Mesenchymal stem cell (in vitro differentiated cells and primary cell): ENCODE measurements around the gene KRTAP5-8.
A peak's percentile ranks its signal among the peaks of the same experiment; 100 is the strongest.

ENCODE experiments used
- DNase-seq: peaks from one replicate; pipeline ENCODE4 v3.0.0-alpha.2; 2013
- H2AFZ ChIP-seq: one replicate; pipeline ENCODE4 v1.6.1; 2013; ENCODE audit warnings: low read depth, mild to moderate bottlenecking, control low read depth, inconsistent platforms, low read length, moderate library complexity
- H2AK5ac ChIP-seq: 2 replicates; pipeline ENCODE4 v1.6.1; 2013; ENCODE audit warnings: low read length, moderate library complexity, mild to moderate bottlenecking, inconsistent platforms; ENCODE audit not compliant: severe bottlenecking
- H2BK120ac ChIP-seq: one replicate; pipeline ENCODE4 v1.6.1; 2013; ENCODE audit warnings: low read depth, mild to moderate bottlenecking, inconsistent platforms, low read length, moderate library complexity
- H2BK12ac ChIP-seq, 2 experiments: one replicate each; pipeline ENCODE4 v1.6.1; 2013; ENCODE audit warnings: inconsistent platforms in 2 of 2, low read length in 2 of 2, mild to moderate bottlenecking in 2 of 2, moderate library complexity in 2 of 2, control low read depth in 1 of 2
- H2BK15ac ChIP-seq: one replicate; pipeline ENCODE4 v1.6.1; 2013; ENCODE audit warnings: mild to moderate bottlenecking, low read depth, inconsistent platforms; ENCODE audit not compliant: poor library complexity, severe bottlenecking
- H2BK5ac ChIP-seq: 2 replicates; pipeline ENCODE4 v1.6.1; 2013; ENCODE audit warnings: low read depth, mild to moderate bottlenecking, low read length, control low read depth, inconsistent platforms; ENCODE audit not compliant: poor library complexity, severe bottlenecking
- H3K14ac ChIP-seq, 2 experiments: one replicate each; pipeline ENCODE4 v1.6.1; 2013; ENCODE audit warnings: inconsistent platforms in 2 of 2, low read length in 2 of 2, control low read depth in 1 of 2, mild to moderate bottlenecking in 1 of 2, moderate library complexity in 1 of 2
- H3K18ac ChIP-seq, 2 experiments: one replicate each; pipeline ENCODE4 v1.6.1; 2013; ENCODE audit warnings: inconsistent platforms in 2 of 2, low read length in 2 of 2, control low read depth in 1 of 2, low read depth in 1 of 2, mild to moderate bottlenecking in 1 of 2
- H3K23ac ChIP-seq, 2 experiments: one replicate each; pipeline ENCODE4 v1.6.1; 2013; ENCODE audit warnings: inconsistent platforms in 2 of 2, low read length in 2 of 2, mild to moderate bottlenecking in 2 of 2, moderate library complexity in 2 of 2, control low read depth in 1 of 2
- H3K27ac ChIP-seq: 2 replicates; pipeline ENCODE4 v1.5.1; 2013; ENCODE audit warnings: mild to moderate bottlenecking, moderate library complexity, low read length, control low read depth, inconsistent platforms; ENCODE audit not compliant: poor library complexity, severe bottlenecking
- H3K27me3 ChIP-seq, 2 experiments: 2 replicates each; pipeline versions ENCODE4 v1.6.1 to v1.7.0; 2013; ENCODE audit warnings: low read length in 2 of 2, mild to moderate bottlenecking in 2 of 2, moderate library complexity in 2 of 2, control low read depth in 1 of 2, inconsistent platforms in 1 of 2; ENCODE audit not compliant: control insufficient read depth in 1 of 2, insufficient read depth in 1 of 2
- H3K36me3 ChIP-seq, 2 experiments: 2 replicates each; pipeline versions ENCODE4 v1.6.1 to v1.7.0; 2013; ENCODE audit warnings: low read length in 2 of 2, control low read depth in 1 of 2, inconsistent platforms in 1 of 2, low read depth in 1 of 2, mild to moderate bottlenecking in 1 of 2; ENCODE audit not compliant: insufficient read depth in 2 of 2, control insufficient read depth in 1 of 2
- H3K4ac ChIP-seq, 2 experiments: one replicate each; pipeline ENCODE4 v1.6.1; 2013; ENCODE audit warnings: inconsistent platforms in 2 of 2, low read length in 2 of 2, mild to moderate bottlenecking in 2 of 2, moderate library complexity in 2 of 2, control low read depth in 1 of 2, low read depth in 1 of 2
- H3K4me1 ChIP-seq: 2 replicates; pipeline ENCODE4 v1.6.1; 2013; ENCODE audit warnings: low read depth, low read length, control low read depth; ENCODE audit not compliant: control insufficient read depth, insufficient read depth
- H3K4me2 ChIP-seq: 2 replicates; pipeline ENCODE4 v1.6.1; 2013; ENCODE audit warnings: low read length, mild to moderate bottlenecking, inconsistent platforms; ENCODE audit not compliant: poor library complexity, severe bottlenecking
- H3K4me3 ChIP-seq, 2 experiments: 2 replicates each; pipeline versions ENCODE4 v1.5.1 to v1.7.0; 2013; ENCODE audit warnings: low read length in 2 of 2, mild to moderate bottlenecking in 2 of 2, control low read depth in 1 of 2, low read depth in 1 of 2; ENCODE audit not compliant: insufficient read depth in 1 of 2
- H3K79me1 ChIP-seq: replicated peaks from 2 replicates; pipeline ENCODE4 v1.6.1; 2013; ENCODE audit warnings: mild to moderate bottlenecking, control low read depth, low read length, inconsistent platforms; ENCODE audit not compliant: poor library complexity, severe bottlenecking
- H3K9ac ChIP-seq: 2 replicates; pipeline ENCODE4 v1.7.0; 2013; ENCODE audit warnings: mild to moderate bottlenecking, low read length, moderate library complexity
- H3K9me3 ChIP-seq: 2 replicates; pipeline ENCODE4 v1.7.0; 2013; ENCODE audit warnings: mild to moderate bottlenecking, low read length; ENCODE audit not compliant: control insufficient read depth
- H4K8ac ChIP-seq: one replicate; pipeline ENCODE4 v1.6.1; 2013; ENCODE audit warnings: inconsistent platforms, mild to moderate bottlenecking, low read length, moderate library complexity
- H4K91ac ChIP-seq: one replicate; pipeline ENCODE4 v1.6.1; 2013; ENCODE audit warnings: mild to moderate bottlenecking, low read length, inconsistent platforms
- WGBS: methylation state at CpG from one replicate; pipeline ENCODE4 v1.1.7; 2013; ENCODE audit warnings: mixed read lengths; 5-methylcytosine and 5-hydroxymethylcytosine counted together

Gene KRTAP5-8

GRCh38 chr11:71558996-71559395 is 21.2 kb downstream of the KRTAP5-8 start:
- DNase-seq: no peak
- no peaks in the 10 kb centered on the region for H3K36me3 ChIP-seq
- H3K23ac ChIP-seq: no peak overlapping the region
- H3K27ac ChIP-seq: no peak overlapping the region
- no peak overlapping the region for H3K18ac ChIP-seq
- no peaks in the 10 kb centered on the region for H3K4me1 ChIP-seq
- H4K8ac ChIP-seq: no peak overlapping the region
- no peak overlapping the region for H2AFZ ChIP-seq
- no peak overlapping the region for H4K91ac ChIP-seq
- no peak overlapping the region for H3K4me2 ChIP-seq
- H3K27me3 ChIP-seq: peaks cover 9 to 26% of the 10 kb centered on the region in 2 experiments
- H2BK120ac ChIP-seq: no peak overlapping the region
- no peak overlapping the region for H2BK12ac ChIP-seq
- no peak overlapping the region for H2BK15ac ChIP-seq
- H3K9ac ChIP-seq: no peak overlapping the region
- peaks cover 6% of the 10 kb centered on the region for H3K9me3 ChIP-seq
- no peak overlapping the region for H2AK5ac ChIP-seq
- H3K4ac ChIP-seq: no peak overlapping the region
- no peaks in the 10 kb centered on the region for H3K79me1 ChIP-seq
- H3K4me3 ChIP-seq: no peak overlapping the region
- 100% methylated on average over 1 of the region's 1 CpG for WGBS
- H3K14ac ChIP-seq: no peak overlapping the region
- no peak overlapping the region for H2BK5ac ChIP-seq

DNA sequence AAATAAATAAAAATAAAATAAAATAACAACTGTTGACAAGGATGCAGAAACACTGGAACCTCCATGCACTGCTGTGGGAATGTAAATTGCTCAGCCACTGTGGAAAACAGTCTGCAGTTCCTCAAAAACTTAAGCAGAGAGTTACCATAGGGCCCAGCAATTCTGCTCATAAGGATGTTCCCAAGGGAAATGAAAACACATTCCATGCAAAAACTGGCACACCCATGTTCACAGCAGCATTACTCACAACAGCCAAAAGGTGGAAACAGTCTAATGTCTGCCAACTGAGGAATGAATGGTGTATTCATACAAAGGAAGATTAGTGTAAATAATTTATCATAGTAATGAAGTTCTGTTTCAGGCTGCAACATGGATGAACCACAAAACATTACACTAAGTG is 24.3 kb downstream of the KRTAP5-8 start:
- Histone ChIP-seq H3K23ac (no peak overlapping the region), H2BK5ac (no peak overlapping the region), H3K79me1 (no peaks in the 10 kb centered on the region), H2BK12ac (no peak overlapping the region), H3K27me3 (peaks cover 19 to 35% of the 10 kb centered on the region in 2 experiments), H3K4me2 (no peak overlapping the region), H4K91ac (no peak overlapping the region), H3K36me3 (no peaks in the 10 kb centered on the region), H4K8ac (no peak overlapping the region), H3K9me3 (peaks cover 6% of the 10 kb centered on the region), H3K14ac (no peak overlapping the region), H3K4me3 (no peak overlapping the region), H3K9ac (no peak overlapping the region), H3K4ac (no peak overlapping the region), H3K18ac (no peak overlapping the region), H2BK120ac (no peak overlapping the region), H2BK15ac (no peak overlapping the region), H2AFZ (no peak overlapping the region), H3K4me1 (no peaks in the 10 kb centered on the region), H2AK5ac (no peak overlapping the region), H3K27ac (no peak overlapping the region)
- no peak for DNase-seq

DNA sequence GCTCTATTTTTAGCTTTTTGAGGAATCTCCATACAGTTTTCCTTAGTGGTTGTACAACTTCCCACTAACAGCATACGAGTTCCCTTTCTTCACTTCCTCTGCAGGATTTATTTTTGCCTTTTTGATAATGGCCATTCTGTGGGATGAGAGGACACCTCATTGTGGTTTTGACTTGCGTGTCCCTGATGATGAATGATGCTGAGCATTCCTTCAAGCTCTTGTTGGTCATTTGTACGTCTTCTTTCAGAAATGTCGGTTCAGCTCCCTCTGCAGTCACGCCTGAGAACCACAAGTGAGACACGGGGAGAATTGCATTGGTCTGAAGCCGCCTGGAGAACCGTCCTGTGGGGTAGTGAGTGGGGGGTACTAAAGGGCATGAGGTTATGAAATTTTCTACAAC is 25.6 kb downstream of the KRTAP5-8 start:
- no peaks in the 10 kb centered on the region for H3K36me3 ChIP-seq
- H2BK12ac ChIP-seq: no peak overlapping the region
- H3K27ac ChIP-seq: no peak overlapping the region
- H4K91ac ChIP-seq: no peak overlapping the region
- H3K4me3 ChIP-seq: no peak overlapping the region
- no peak overlapping the region for H3K23ac ChIP-seq
- no peak overlapping the region for H2BK5ac ChIP-seq
- no peaks in the 10 kb centered on the region for H3K79me1 ChIP-seq
- peak; percentile 48 for DNase-seq
- H3K9me3 ChIP-seq: peaks cover 6% of the 10 kb centered on the region
- H3K14ac ChIP-seq: no peak overlapping the region
- no peak overlapping the region for H3K4ac ChIP-seq
- H4K8ac ChIP-seq: no peak overlapping the region
- H2BK15ac ChIP-seq: no peak overlapping the region
- no peak overlapping the region for H2AK5ac ChIP-seq
- H2BK120ac ChIP-seq: no peak overlapping the region
- H3K9ac ChIP-seq: no peak overlapping the region
- no peaks in the 10 kb centered on the region for H3K4me1 ChIP-seq
- no peak overlapping the region for H3K18ac ChIP-seq
- H3K4me2 ChIP-seq: no peak overlapping the region
- no peak overlapping the region for H2AFZ ChIP-seq
- H3K27me3 ChIP-seq: peaks cover 27 to 45% of the 10 kb centered on the region in 2 experiments
- 25% methylated on average over 7 of the region's 8 CpGs for WGBS

- H3K18ac ChIP-seq: no peak overlapping the region
- H3K4me3 ChIP-seq: no peak overlapping the region
- H2BK120ac ChIP-seq: no peak overlapping the region
- no peak overlapping the region for H3K9ac ChIP-seq
- no peak overlapping the region for H3K14ac ChIP-seq
- no peak overlapping the region for H2BK12ac ChIP-seq
- no peak overlapping the region for H3K4me2 ChIP-seq
- DNase-seq: no peak
- no peak overlapping the region for H3K23ac ChIP-seq
- no peak overlapping the region for H2BK15ac ChIP-seq
- H2AFZ ChIP-seq: no peak overlapping the region
- peaks cover 6% of the 10 kb centered on the region for H3K9me3 ChIP-seq
- no peak overlapping the region for H3K27ac ChIP-seq
- no peak overlapping the region for H2BK5ac ChIP-seq
- H3K4me1 ChIP-seq: no peaks in the 10 kb centered on the region
- peaks cover 35 to 38% of the 10 kb centered on the region in 2 experiments for H3K27me3 ChIP-seq
- WGBS: 61% methylated on average over 3 of the region's 4 CpGs
- H3K36me3 ChIP-seq: no peaks in the 10 kb centered on the region
- no peak overlapping the region for H4K8ac ChIP-seq
- no peak overlapping the region for H4K91ac ChIP-seq
- H2AK5ac ChIP-seq: no peak overlapping the region
- no peaks in the 10 kb centered on the region for H3K79me1 ChIP-seq
- no peak overlapping the region for H3K4ac ChIP-seq
Measured at GRCh38 chr11:71564430-71564829, 26.6 kb downstream of the KRTAP5-8 start.
